Activated CD4-positive, alpha-beta T cell treated with anti-CD3 and anti-CD28 coated beads for 36 hours (primary cell): ENCODE data around the gene MCEMP1. TPM values are rescaled to one million over a fixed set of nuclear protein-coding genes. Genes with fewer than 3 reads are reported as not detected.
"Not testable (repeated sequence)": the region's sequence is repeated elsewhere in the genome, so short reads cannot be mapped to it uniquely, and the experiment has no call there.

Source experiments
- ATAC-seq: fragments of 200-7000 bp; cut with Tn5 transposase; one replicate; pipeline ENCODE4 v1.10.0; 2021; ENCODE audit warnings: mild to moderate bottlenecking, moderate library complexity
- CTCF ChIA-PET: fragments of 350-600 bp; sonication (Branson Sonifier 250); formaldehyde crosslinking; loops from one replicate; lab custom pipeline; 2021; ENCODE audit warnings: antibody characterized with exemption; lab: Charles Lee
- POLR2A ChIA-PET: fragments of 350-600 bp; sonication (Branson Sonifier 250); formaldehyde crosslinking; loops from one replicate; lab custom pipeline; 2021; ENCODE audit warnings: antibody characterized with exemption, inconsistent platforms; lab: Charles Lee
- DNase-seq: peaks from one replicate; pipeline ENCODE4 v3.0.0-alpha.2; 2020
- H3K27ac Mint-ChIP-seq: one replicate; pipeline ENCODE4 v1.8.0; 2021; ENCODE audit warnings: mixed read lengths
- H3K27me3 Mint-ChIP-seq: one replicate; pipeline ENCODE4 v1.8.0; 2021; ENCODE audit warnings: mixed read lengths
- H3K36me3 Mint-ChIP-seq: one replicate; pipeline ENCODE4 v1.8.0; 2021; ENCODE audit warnings: low read depth, mixed read lengths
- H3K4me1 Mint-ChIP-seq: one replicate; pipeline ENCODE4 v1.8.0; 2021; ENCODE audit warnings: mixed read lengths
- H3K4me3 Mint-ChIP-seq: one replicate; pipeline ENCODE4 v1.8.0; 2021; ENCODE audit warnings: mild to moderate bottlenecking, moderate library complexity, mixed read lengths
- H3K9me3 Mint-ChIP-seq: one replicate; pipeline ENCODE4 v1.8.0; 2021; ENCODE audit warnings: low read depth, mixed read lengths
- intact Hi-C, 2 experiments: fragments of 100-400 bp; cut with DNase I in 1 of 2; cut with micrococcal nuclease in 1 of 2; formaldehyde crosslinking; loops; one replicate each; pipeline versions ENCODE4 v1.14.2 to v1.15.1; 2022 to 2024; cut with DNase I, micrococcal nuclease
- total RNA-seq, 2 experiments: library from RNA; stranded (reverse); gene quantifications; one replicate each; pipeline ENCODE4 v1.2.3, GENCODE V29; 2021

MCEMP1 gene
- total RNA-seq, 2 experiments from 2014 or later: not detected

DNA sequence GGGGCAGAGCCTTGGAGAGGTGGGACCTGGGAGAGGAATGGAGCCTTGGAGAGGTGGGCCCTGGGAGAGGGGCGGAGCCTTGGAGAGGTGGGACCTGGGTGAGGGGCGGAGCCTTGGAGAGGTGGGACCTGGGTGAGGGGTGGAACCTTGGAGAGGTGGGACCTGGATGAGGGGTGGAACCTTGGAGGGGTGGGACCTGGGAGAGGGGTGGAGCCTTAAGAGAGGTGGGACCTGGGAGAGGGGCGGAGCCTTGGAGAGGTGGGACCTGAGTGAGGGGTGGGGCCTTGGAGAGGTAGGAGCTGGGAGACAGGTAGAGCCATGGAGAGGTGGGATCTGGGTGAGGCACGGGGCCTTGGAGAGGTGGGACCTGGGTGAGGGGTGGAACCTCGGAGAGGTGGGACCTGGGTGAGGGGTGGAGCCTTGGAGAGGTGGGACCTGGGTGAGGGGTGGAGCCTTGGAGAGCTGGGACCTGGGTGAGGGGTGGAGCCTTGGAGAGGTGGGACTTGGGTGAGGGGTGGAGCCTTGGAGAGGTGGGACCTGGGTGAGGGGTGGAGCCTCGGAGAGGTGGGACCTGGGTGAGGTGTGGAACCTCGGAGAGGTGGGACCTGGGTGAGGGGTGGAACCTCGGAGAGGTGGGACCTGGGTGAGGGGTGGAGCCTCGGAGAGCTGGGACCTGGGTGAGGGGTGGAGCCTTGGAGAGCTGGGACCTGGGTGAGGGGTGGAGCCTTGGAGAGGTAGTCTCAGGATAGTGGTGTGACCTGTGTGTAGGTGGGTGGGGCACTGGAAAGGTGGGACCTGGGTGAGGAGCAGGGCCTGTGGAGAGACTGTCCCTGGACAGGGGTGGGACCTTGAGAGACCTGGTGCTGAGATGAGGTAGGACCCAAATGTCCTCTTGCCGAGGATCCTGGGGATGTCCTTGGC lies 33.0 kb upstream of the MCEMP1 start:
- peaks cover 14% of the 10 kb centered on the region for H3K36me3 Mint-ChIP-seq
- H3K4me1 Mint-ChIP-seq, H3K27ac Mint-ChIP-seq, H3K9me3 Mint-ChIP-seq, intact Hi-C loops, H3K27me3 Mint-ChIP-seq, H3K4me3 Mint-ChIP-seq: not testable (repeated sequence)
- DNase-seq (peak; percentile 62), ATAC-seq (peak; percentile 50)
- POLR2A ChIA-PET: interaction anchor here (0.9 kb wide), 1 partner anchor 187 kb away, joined by 3 read pairs; no protein-coding TSS in a partner anchor
- CTCF ChIA-PET: interaction anchor here (0.6 kb wide), 1 partner anchor 10 kb away, joined by 3 read pairs; no protein-coding TSS in a partner anchor

DNA sequence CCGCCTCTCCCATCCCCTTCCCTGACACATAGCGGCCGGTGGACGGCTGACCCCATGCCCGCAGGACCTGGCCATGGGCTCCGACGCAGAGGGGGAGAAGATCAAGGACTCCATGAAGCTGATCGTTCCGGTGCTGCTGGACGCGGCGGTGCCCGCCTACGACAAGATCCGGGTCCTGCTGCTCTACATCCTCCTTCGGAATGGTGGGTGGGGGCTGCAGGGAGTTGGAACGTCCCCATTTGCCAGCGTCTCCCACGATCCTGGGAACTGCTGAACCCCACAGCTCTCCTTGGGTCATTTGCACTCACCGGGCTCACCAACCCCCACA lies 32.4 kb upstream of the MCEMP1 start:
- no peak overlapping the region for H3K27ac Mint-ChIP-seq
- no peak overlapping the region for H3K4me3 Mint-ChIP-seq
- no peaks in the 10 kb centered on the region for H3K27me3 Mint-ChIP-seq
- ChIA-PET POLR2A (interaction anchor here (0.9 kb wide), 1 partner anchor 187 kb away, joined by 3 read pairs; no protein-coding TSS in a partner anchor), CTCF (no interaction called here)
- peaks cover 4% of the 10 kb centered on the region for H3K4me1 Mint-ChIP-seq
- ATAC-seq (no peak), DNase-seq (no peak)
- intact Hi-C loops: no loop called here
- peaks cover 13% of the 10 kb centered on the region for H3K36me3 Mint-ChIP-seq
- H3K9me3 Mint-ChIP-seq: peaks cover 7% of the 10 kb centered on the region

DNA sequence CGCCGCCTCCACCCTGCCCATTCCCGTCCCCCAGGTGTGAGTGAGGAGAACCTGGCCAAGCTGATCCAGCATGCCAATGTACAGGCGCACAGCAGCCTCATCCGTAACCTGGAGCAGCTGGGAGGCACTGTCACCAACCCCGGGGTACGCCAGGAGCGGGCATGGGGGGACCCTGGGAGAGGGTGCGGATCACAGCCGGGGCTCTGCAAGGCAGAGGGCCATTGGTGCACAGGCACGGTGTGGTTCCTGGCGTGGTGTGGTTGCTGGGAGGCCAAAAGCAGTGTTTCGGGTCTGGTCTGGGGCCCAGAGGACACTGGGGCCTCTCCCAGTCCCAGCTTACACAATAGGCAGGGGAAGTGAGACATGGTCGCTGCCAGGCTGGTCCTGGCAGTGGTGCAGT lies 31.7 kb upstream of the MCEMP1 start:
- peaks cover 2% of the 10 kb centered on the region for H3K9me3 Mint-ChIP-seq
- ChIA-PET POLR2A (interaction anchor here (0.9 kb wide), 1 partner anchor 186 kb away, joined by 3 read pairs; no protein-coding TSS in a partner anchor), CTCF (interaction anchor here (0.6 kb wide), 1 partner anchor 339 kb away, joined by 4 read pairs; no protein-coding TSS in a partner anchor)

DNA sequence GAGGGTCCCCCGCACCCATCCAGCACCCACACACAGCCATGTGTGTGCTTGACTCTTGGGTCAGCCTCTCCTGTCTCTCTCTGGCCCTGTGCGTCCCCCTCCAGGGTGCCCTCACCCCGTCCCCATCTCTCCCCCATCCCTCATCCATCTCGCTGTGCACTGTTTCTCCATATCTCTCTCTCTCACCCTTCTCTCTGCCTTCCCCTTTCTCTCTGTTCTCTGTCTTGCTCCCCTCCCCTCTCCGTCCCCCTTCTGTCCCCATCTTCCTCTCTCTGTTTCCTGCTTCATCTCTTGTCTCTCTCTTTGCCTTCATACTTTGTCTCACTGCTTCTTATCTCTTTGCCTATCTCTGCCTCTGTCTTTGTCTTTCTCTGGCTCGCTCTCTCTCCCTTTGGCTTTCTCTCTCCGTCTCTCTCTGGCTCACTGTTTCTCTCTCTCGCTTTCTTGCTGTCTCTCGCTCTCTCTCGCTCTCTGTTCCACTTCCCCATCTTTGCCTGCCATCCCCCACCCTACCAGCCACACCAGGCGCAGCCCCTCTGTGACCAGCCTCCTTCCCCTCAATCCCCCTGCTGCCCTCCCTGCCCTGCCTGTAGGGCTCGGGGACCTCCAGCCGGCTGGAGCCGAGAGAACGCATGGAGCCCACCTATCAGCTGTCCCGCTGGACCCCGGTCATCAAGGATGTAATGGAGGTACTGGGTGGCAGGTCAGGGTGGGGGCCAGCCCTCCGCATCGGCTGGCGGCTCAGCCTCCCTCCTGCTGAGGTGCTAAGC lies 31.0 kb upstream of the MCEMP1 start:
- Mint-ChIP-seq H3K4me3 (no peak overlapping the region), H3K27ac (no peak overlapping the region), H3K36me3 (peaks cover 4% of the 10 kb centered on the region), H3K4me1 (no peaks in the 10 kb centered on the region), H3K9me3 (no peaks in the 10 kb centered on the region), H3K27me3 (no peaks in the 10 kb centered on the region)
- DNase-seq (no peak), ATAC-seq (no peak)
- POLR2A ChIA-PET: no interaction called here
- CTCF ChIA-PET: interaction anchor here (0.6 kb wide), 1 partner anchor 339 kb away, joined by 4 read pairs; no protein-coding TSS in a partner anchor
- intact Hi-C loops: no loop called here

More for the DNA sequence above, 31.7 kb upstream of the MCEMP1 start:
- H3K4me3 Mint-ChIP-seq: no peak overlapping the region
- H3K4me1 Mint-ChIP-seq: no peaks in the 10 kb centered on the region
- no peaks in the 10 kb centered on the region for H3K27me3 Mint-ChIP-seq
- ATAC-seq (no peak), DNase-seq (no peak)
- intact Hi-C loops: no loop called here
- H3K36me3 Mint-ChIP-seq: peaks cover 6% of the 10 kb centered on the region
- H3K27ac Mint-ChIP-seq: no peak overlapping the region

DNA sequence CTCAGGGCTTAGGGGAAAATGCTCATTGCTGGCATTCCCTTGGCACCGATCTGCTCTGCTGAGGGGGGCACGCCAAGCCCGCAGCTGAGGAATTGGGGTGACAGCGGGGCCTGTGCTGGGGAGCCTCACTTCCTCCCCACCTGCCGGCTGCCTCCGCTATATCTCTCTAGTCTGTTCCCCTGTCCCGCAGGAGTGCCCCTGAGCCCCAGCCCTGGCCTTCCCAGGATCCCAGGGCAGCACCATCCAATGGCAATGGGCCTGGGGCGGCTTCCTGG lies 30.5 kb upstream of the MCEMP1 start:
- intact Hi-C loops: no loop called here
- no peaks in the 10 kb centered on the region for H3K27me3 Mint-ChIP-seq
- H3K9me3 Mint-ChIP-seq: no peaks in the 10 kb centered on the region
- ChIA-PET POLR2A (no interaction called here), CTCF (no interaction called here)
- no peak overlapping the region for H3K27ac Mint-ChIP-seq
- H3K4me1 Mint-ChIP-seq: no peaks in the 10 kb centered on the region
- DNase-seq: no peak
- H3K4me3 Mint-ChIP-seq: no peak overlapping the region
- peaks cover 4% of the 10 kb centered on the region for H3K36me3 Mint-ChIP-seq
- ATAC-seq: no peak

DNA sequence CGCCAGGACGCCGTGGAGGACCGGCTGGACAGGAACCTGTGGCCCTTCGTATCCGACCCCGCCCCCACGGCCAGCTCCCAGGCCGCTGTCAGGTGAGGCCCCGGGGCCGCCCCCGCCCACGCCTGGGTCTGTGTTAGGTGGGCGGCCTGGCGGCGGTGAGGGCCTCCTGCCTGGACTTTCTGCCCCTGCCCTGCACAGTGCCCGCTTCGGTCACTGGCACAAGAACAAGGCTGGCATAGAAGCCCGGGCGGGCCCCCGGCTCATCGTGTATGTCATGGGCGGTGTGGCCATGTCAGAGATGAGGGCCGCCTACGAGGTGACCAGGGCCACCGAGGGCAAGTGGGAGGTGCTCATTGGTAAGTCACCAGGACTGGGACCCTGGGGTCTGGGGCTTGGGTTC lies 29.7 kb upstream of the MCEMP1 start:
- peaks cover 2% of the 10 kb centered on the region for H3K4me1 Mint-ChIP-seq
- POLR2A ChIA-PET: no interaction called here
- no peak overlapping the region for H3K27ac Mint-ChIP-seq
- H3K36me3 Mint-ChIP-seq: peaks cover 4% of the 10 kb centered on the region
- no peak overlapping the region for H3K4me3 Mint-ChIP-seq
- intact Hi-C loops: no loop called here
- DNase-seq (no peak), ATAC-seq (no peak)
- H3K27me3 Mint-ChIP-seq: no peaks in the 10 kb centered on the region
- CTCF ChIA-PET: no interaction called here
- no peaks in the 10 kb centered on the region for H3K9me3 Mint-ChIP-seq

DNA sequence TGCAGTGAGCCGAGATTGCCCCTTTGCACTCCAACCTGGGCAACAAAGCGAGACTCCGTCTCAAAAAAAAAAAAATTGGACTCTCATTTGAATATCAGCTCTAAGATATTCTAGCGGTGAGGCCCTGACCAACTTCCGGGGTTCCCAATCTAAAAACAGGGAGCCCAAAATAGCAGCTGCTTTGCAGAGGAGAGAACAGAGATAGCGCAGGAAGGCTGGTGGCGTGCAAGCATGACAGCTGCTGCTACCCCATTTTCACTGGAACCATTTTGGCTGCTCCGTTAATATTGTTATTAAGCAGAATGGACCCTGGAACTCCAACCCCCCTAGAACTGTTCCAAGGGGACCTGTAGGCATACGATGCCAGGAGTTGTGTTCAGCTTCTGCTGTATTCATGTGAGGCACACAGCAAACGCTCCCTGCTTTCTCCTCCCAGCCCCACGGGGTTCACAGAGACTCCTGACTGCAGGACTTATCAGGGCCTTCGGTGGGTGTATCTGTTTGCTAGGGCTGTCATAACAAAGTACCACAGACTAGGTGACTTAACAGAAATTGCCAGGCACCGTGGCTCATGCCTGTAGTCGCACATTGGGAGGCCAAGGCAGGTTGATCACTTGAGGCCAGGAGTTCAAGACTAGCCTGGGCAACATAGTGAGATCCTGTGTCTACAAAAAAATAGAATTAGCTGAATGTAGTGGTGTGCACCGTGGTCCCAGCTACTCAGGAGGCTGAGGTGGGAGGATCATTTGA lies 28.4 kb upstream of the MCEMP1 start:
- Mint-ChIP-seq H3K36me3 (peaks cover 4% of the 10 kb centered on the region), H3K9me3 (no peaks in the 10 kb centered on the region), H3K27me3 (no peaks in the 10 kb centered on the region), H3K27ac (no peak overlapping the region), H3K4me3 (no peak overlapping the region), H3K4me1 (peaks cover 8% of the 10 kb centered on the region)
- DNase-seq: no peak
- ChIA-PET CTCF (interaction anchor here (0.7 to 1.4 kb wide), 5 partner anchors 33 to 221 kb away, joined by 3 to 5 read pairs (median 3); partner anchors contain the start of gene TRAPPC5), POLR2A (interaction anchor here (0.7 kb wide), 1 partner anchor 707 kb away, joined by 8 read pairs; no protein-coding TSS in a partner anchor)
- intact Hi-C loops: no loop called here
- no peak for ATAC-seq

DNA sequence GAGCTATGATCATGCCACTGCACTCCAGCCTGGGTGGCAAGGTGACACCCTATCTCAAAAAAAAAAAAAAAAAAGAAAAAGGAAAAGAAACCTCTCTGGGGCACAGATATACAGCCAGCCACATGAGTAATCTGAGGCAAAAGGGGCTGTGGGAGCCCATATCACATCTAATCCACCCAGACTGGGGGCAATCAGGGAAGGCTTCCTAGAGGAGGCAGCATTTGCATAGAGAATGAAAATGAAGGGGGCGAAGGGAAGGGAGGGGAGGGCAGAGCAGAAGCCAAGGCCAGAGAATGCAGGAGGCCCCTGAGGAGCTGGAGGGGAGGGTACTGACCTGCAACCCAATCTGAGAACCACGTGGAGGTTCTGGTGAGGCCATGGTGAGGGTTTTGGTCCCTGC lies 26.7 kb upstream of the MCEMP1 start:
- ChIA-PET POLR2A (no interaction called here), CTCF (interaction anchor here (3.3 kb wide), 1 partner anchor 150 kb away, joined by 24 read pairs; no protein-coding TSS in a partner anchor)
- Mint-ChIP-seq H3K27ac (no peak overlapping the region), H3K36me3 (no peaks in the 10 kb centered on the region), H3K9me3 (no peaks in the 10 kb centered on the region), H3K27me3 (no peaks in the 10 kb centered on the region), H3K4me3 (no peak overlapping the region), H3K4me1 (peaks cover 8% of the 10 kb centered on the region)
- intact Hi-C loops: no loop called here
- DNase-seq (no peak), ATAC-seq (no peak)

DNA sequence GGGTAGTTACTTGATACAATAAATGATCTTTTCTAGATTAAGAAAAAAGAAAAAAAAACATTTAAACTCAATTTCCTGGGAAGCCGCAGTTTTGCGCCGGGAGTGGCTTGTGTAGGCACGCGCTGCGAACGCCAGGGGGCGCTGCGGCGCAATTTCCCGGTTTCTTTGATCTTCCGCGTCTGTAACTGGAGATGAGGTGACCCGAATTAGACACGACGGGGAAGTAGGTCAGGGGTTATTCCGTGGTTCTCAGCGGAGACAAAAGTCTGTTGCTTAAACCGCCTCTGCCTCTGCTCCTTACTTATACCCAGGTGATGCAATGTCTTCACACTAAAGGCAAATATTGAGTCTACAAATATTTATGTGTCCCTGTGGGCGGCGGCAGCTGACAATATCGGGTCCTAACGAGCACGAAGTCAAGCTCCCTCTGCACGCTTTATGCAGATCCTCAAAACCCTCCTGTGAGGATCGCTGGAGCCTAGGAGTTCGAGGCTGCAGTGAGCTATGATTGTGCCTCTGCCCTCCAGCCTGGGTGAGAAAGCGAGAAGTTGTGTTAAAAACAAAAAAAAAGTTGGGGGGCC lies 24.7 kb upstream of the MCEMP1 start:
- Mint-ChIP-seq H3K27ac (peak overlapping the region; percentile 61), H3K27me3 (no peaks in the 10 kb centered on the region), H3K4me3 (peak overlapping the region; percentile 37), H3K36me3 (no peaks in the 10 kb centered on the region), H3K4me1 (peaks cover 17% of the 10 kb centered on the region), H3K9me3 (no peaks in the 10 kb centered on the region)
- CTCF ChIA-PET: interaction anchor here (0.6 to 3.3 kb wide), 10 partner anchors 8 to 199 kb away, joined by 3 to 24 read pairs (median 6); partner anchors contain the start of genes PET100, STXBP2, TRAPPC5 and XAB2
- DNase-seq (peak; percentile 92), ATAC-seq (peak; percentile 85)
- intact Hi-C loops: loop anchor here (1.0 to 2.0 kb wide), 4 partner anchors 27 to 149 kb away; partner anchors contain the start of gene TRAPPC5 (in 1 of the 2)
- POLR2A ChIA-PET: interaction anchor here (0.5 to 0.6 kb wide), 3 partner anchors 48 to 704 kb away, joined by 4 to 6 read pairs (median 4); no protein-coding TSS in a partner anchor

DNA sequence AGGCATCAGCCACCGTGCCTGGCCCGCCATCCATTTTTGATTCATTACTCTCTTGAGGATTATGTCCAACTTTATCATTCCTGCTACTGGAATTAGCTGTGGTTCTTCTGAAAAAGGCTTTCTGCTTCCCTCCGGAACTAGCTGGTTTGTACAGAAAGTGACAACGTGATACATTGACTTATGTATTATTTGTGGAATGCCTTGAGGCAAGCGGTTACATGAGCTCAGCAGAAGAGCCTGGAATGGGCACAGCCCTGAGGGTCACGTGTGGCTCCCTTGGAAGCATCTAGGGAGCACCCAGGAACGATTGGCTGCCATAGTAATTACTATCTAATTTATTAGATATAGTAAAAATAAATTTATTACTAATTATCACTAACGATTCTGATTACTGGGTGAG lies 22.5 kb upstream of the MCEMP1 start:
- intact Hi-C loops: no loop called here
- Mint-ChIP-seq H3K4me1 (peaks cover 31% of the 10 kb centered on the region), H3K27ac (no peak overlapping the region), H3K4me3 (no peak overlapping the region), H3K36me3 (no peaks in the 10 kb centered on the region), H3K27me3 (no peaks in the 10 kb centered on the region), H3K9me3 (no peaks in the 10 kb centered on the region)
- DNase-seq (no peak), ATAC-seq (no peak)
- POLR2A ChIA-PET: interaction anchor here (0.6 kb wide), 1 partner anchor 9 kb away, joined by 3 read pairs; no protein-coding TSS in a partner anchor
- CTCF ChIA-PET: interaction anchor here (0.7 to 1.2 kb wide), 3 partner anchors 24 to 86 kb away, joined by 3 to 4 read pairs (median 3); partner anchors contain the start of gene TRAPPC5
